GM19193 (cell line): ENCODE measurements around the gene ROR1.

Source experiments
- POLR2A ChIP-seq: IDR thresholded peaks from 4 replicates; pipeline ENCODE4 v1.6.1; 2011; ENCODE audit not compliant: insufficient read depth, insufficient read length; ENCODE audit errors: extremely low read depth

Gene ROR1

GRCh38 chr1:63950023-63950422, 176.2 kb downstream of the ROR1 start:
- no peak for TF ChIP-seq POLR2A

GRCh38 chr1:63951059-63951946, 177.5 kb downstream of the ROR1 start:
- no peak for TF ChIP-seq POLR2A

GRCh38 chr1:63954187-63954586, 180.4 kb downstream of the ROR1 start:
- no peak for TF ChIP-seq POLR2A

- TF ChIP-seq POLR2A, result no peak
Measured at GRCh38 chr1:63955370-63956145, 181.7 kb downstream of the ROR1 start.

- TF ChIP-seq POLR2A, result no peak
Measured at GRCh38 chr1:63958556-63958955, 184.7 kb downstream of the ROR1 start.

GRCh38 chr1:63960326-63960725, 186.5 kb downstream of the ROR1 start:
- TF ChIP-seq POLR2A, result no peak

GRCh38 chr1:63966016-63966415, 192.2 kb downstream of the ROR1 start:
- no peak for TF ChIP-seq POLR2A

GRCh38 chr1:63967901-63968300, 194.1 kb downstream of the ROR1 start:
- TF ChIP-seq POLR2A, result no peak

GRCh38 chr1:63968663-63969440, 195.0 kb downstream of the ROR1 start:
- TF ChIP-seq POLR2A, result no peak

- TF ChIP-seq POLR2A, result no peak
Measured at GRCh38 chr1:63969441-63969901, 195.7 kb downstream of the ROR1 start.

GRCh38 chr1:63971557-63971956, 197.7 kb downstream of the ROR1 start:
- TF ChIP-seq POLR2A, result no peak

GRCh38 chr1:63973005-63973419, 199.2 kb downstream of the ROR1 start:
- TF ChIP-seq POLR2A, result no peak

- TF ChIP-seq POLR2A, result no peak
Measured at GRCh38 chr1:63974966-63975365, 201.1 kb downstream of the ROR1 start.

GRCh38 chr1:63975481-63975880, 201.7 kb downstream of the ROR1 start:
- no peak for TF ChIP-seq POLR2A

GRCh38 chr1:63976006-63976405, 202.2 kb downstream of the ROR1 start:
- TF ChIP-seq POLR2A, result no peak
